OCI-LY7 (cell line): ENCODE measurements around the gene EIF3CL. TPM values are rescaled to one million over a fixed set of nuclear protein-coding genes. Genes with fewer than 3 reads are reported as not detected.
"Not testable (repeated sequence)": the region's sequence is repeated elsewhere in the genome, so short reads cannot be mapped to it uniquely, and the experiment has no call there.

Source experiments
- BruUV-seq: library from RNA; stranded (reverse); fragments of 400-500 nt; replicated peaks from 2 replicates; lab custom pipeline; 2021; lab: Mats Ljungman, UMichigan
- CTCF ChIA-PET: fragments of 300-600 bp; sonication (Branson Sonifier 250); formaldehyde crosslinking; loops from one replicate; lab custom pipeline; 2022; ENCODE audit warnings: antibody characterized with exemption; ENCODE audit not compliant: unreplicated experiment; lab: Charles Lee
- POLR2A ChIA-PET: fragments of 300-600 bp; sonication (Branson Sonifier 250); formaldehyde crosslinking; loops from one replicate; lab custom pipeline; 2022; ENCODE audit warnings: antibody characterized with exemption; lab: Charles Lee
- DNase-seq: peaks from one replicate; pipeline ENCODE4 v3.0.0-alpha.2; 2015; ENCODE audit warnings: low spot score
- H2AFZ ChIP-seq: fragments of 200-600 bp; sonication (generic), shearing (Covaris generic); 2 replicates; pipeline ENCODE4 v1.6.1; 2014; ENCODE audit warnings: mild to moderate bottlenecking, antibody characterized with exemption, low read length, moderate library complexity
- H3K27ac ChIP-seq: fragments of 200-600 bp; sonication (generic); 2 replicates; pipeline ENCODE4 v1.5.1; 2014; ENCODE audit warnings: mixed run types, low read depth, mild to moderate bottlenecking, moderate library complexity, low read length, inconsistent platforms; ENCODE audit not compliant: poor library complexity, severe bottlenecking
- H3K36me3 ChIP-seq: fragments of 200-600 bp; sonication (generic); 2 replicates; pipeline ENCODE4 v1.6.1; 2014; ENCODE audit warnings: mild to moderate bottlenecking, antibody characterized with exemption, low read length, moderate library complexity, mixed read lengths; ENCODE audit not compliant: insufficient read depth
- H3K4me1 ChIP-seq: fragments of 200-600 bp; sonication (generic); 2 replicates; pipeline ENCODE4 v1.5.1; 2014; ENCODE audit warnings: mild to moderate bottlenecking, low read length; ENCODE audit not compliant: insufficient read depth, poor library complexity, severe bottlenecking
- H3K4me2 ChIP-seq: fragments of 200-600 bp; sonication (generic); 2 replicates; pipeline ENCODE4 v1.6.1; 2014; ENCODE audit warnings: mild to moderate bottlenecking, low read length
- H3K4me3 ChIP-seq: fragments of 200-600 bp; sonication (generic); 2 replicates; pipeline ENCODE4 v1.5.1; 2014; ENCODE audit warnings: mild to moderate bottlenecking, low read depth, low read length; ENCODE audit not compliant: poor library complexity, severe bottlenecking
- H3K79me2 ChIP-seq: fragments of 200-600 bp; sonication (generic); 2 replicates; pipeline ENCODE4 v1.6.1; 2016; ENCODE audit warnings: low read depth, mild to moderate bottlenecking, low read length, moderate library complexity, mixed read lengths; ENCODE audit not compliant: insufficient read depth
- H3K9me2 ChIP-seq: fragments of 200-600 bp; sonication (generic); 2 replicates; pipeline ENCODE4 v1.6.1; 2016; ENCODE audit warnings: mild to moderate bottlenecking, low read length, mixed read lengths; ENCODE audit not compliant: insufficient read depth
- H3K9me3 ChIP-seq: fragments of 200-600 bp; sonication (generic); 2 replicates; pipeline ENCODE4 v1.6.1; 2014; ENCODE audit warnings: mild to moderate bottlenecking, mixed run types, low read length, mixed read lengths
- H4K20me1 ChIP-seq: fragments of 200-600 bp; sonication (generic); 2 replicates; pipeline ENCODE4 v1.6.1; 2014; ENCODE audit warnings: mild to moderate bottlenecking, antibody characterized with exemption, low read length, moderate library complexity, mixed read lengths; ENCODE audit not compliant: insufficient read depth
- intact Hi-C: fragments of 100-400 bp; cut with micrococcal nuclease; formaldehyde crosslinking; loops from one replicate; pipeline ENCODE4 v1.10.0; 2022; ENCODE audit not compliant: unreplicated experiment
- total RNA-seq, 2 experiments: library from RNA; depleted of rRNA in 1 of 2; stranded (reverse); fragments of >200 nt in 1 of 2; shearing (Covaris generic) in 1 of 2; gene quantifications; 2 replicates each; pipeline ENCODE4 v1.2.3, GENCODE V29; 2014 to 2022

The EIF3CL gene
- total RNA-seq, 2 experiments from 2014 or later, result 71.1 to 120 TPM

DNA sequence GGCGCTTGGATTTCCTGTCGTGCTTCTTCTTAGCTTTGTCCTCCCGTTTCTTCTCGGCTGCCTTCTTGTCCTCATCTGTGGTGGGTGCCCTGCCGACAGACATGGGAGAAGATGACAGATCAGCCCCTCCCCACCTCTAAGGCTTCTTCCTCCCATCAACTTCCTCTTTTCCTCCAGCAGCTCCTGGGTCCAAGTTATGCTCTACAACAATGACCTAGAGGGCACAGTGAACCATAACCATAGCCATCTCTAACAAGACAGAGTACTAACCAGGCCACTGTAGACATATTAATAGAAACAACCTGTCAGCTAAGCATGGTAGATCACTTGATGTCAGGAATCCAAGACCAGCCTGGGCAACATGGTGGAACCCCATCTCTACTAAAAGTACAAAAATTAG, 11.6 kb downstream of the EIF3CL start:
- H3K4me1 ChIP-seq, result not testable (repeated sequence)

GRCh38 chr16:28382177-28382867, 21.3 kb downstream of the EIF3CL start:
- DNase-seq, POLR2A ChIA-PET, H3K4me3 ChIP-seq, H3K27ac ChIP-seq, H4K20me1 ChIP-seq, H3K9me3 ChIP-seq, H3K79me2 ChIP-seq, H3K36me3 ChIP-seq, H2AFZ ChIP-seq, CTCF ChIA-PET, H3K4me2 ChIP-seq, H3K4me1 ChIP-seq, BruUV-seq, intact Hi-C loops, H3K9me2 ChIP-seq: not testable (repeated sequence)

More for the DNA sequence above, 11.6 kb downstream of the EIF3CL start:
- intact Hi-C loops, H3K79me2 ChIP-seq, H3K36me3 ChIP-seq, DNase-seq, H3K9me3 ChIP-seq, H3K9me2 ChIP-seq, H3K4me2 ChIP-seq, BruUV-seq, POLR2A ChIA-PET, H3K4me3 ChIP-seq, CTCF ChIA-PET, H2AFZ ChIP-seq, H3K27ac ChIP-seq, H4K20me1 ChIP-seq: not testable (repeated sequence)

DNA sequence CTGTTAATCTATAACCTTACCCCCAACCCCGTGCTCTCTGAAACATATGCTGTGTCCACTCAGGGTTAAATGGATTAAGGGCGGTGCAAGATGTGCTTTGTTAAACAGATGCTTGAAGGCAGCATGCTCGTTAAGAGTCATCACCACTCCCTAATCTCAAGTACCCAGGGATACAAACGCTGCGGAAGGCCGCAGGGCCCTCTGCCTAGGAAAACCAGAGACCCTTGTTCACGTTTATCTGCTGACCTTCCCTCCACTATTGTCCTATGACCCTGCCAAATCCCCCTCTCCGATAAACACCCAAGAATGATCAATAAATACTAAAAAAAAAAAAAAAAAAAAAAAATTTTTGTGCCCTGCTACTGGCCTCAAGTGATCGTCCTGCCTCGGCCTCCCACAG, 25.8 kb downstream of the EIF3CL start:
- H3K36me3 ChIP-seq, POLR2A ChIA-PET, H3K27ac ChIP-seq, H3K4me1 ChIP-seq, H4K20me1 ChIP-seq, H3K9me3 ChIP-seq, DNase-seq, CTCF ChIA-PET, H3K79me2 ChIP-seq, intact Hi-C loops, H3K4me3 ChIP-seq, H3K4me2 ChIP-seq, H2AFZ ChIP-seq, BruUV-seq, H3K9me2 ChIP-seq: not testable (repeated sequence)

- POLR2A ChIA-PET, H4K20me1 ChIP-seq, H3K27ac ChIP-seq, BruUV-seq, H3K4me3 ChIP-seq, DNase-seq, CTCF ChIA-PET, H3K9me3 ChIP-seq, H2AFZ ChIP-seq, H3K36me3 ChIP-seq, H3K9me2 ChIP-seq, intact Hi-C loops, H3K79me2 ChIP-seq, H3K4me1 ChIP-seq, H3K4me2 ChIP-seq: not testable (repeated sequence)
Measured at GRCh38 chr16:28377108-28377625, 26.5 kb downstream of the EIF3CL start.

GRCh38 chr16:28375115-28375514, 28.5 kb downstream of the EIF3CL start:
- H4K20me1 ChIP-seq, intact Hi-C loops, H3K9me3 ChIP-seq, H3K4me3 ChIP-seq, POLR2A ChIA-PET, H3K36me3 ChIP-seq, DNase-seq, H3K27ac ChIP-seq, H3K79me2 ChIP-seq, H3K9me2 ChIP-seq, BruUV-seq, H3K4me1 ChIP-seq, CTCF ChIA-PET, H2AFZ ChIP-seq, H3K4me2 ChIP-seq: not testable (repeated sequence)

DNA sequence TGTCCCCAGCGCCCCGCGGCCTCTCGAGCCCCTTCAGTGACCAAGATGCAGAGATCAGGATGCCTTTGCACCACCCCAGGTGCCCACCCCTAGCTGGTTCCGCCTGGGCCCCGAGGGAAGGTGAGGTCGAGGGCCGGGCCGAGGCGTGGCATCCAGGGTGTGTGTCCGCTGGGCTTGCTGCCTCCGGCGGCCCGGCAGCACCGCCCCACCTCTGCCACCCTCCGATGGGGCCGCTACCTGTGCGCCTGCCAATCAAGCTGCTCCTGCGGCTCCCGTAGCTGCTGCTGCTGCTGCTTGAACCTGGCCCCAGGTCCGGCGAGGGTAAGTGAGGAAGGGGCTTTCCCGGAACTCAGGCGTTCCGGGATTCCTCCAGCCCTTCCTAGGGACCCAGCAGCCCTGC, 29.4 kb downstream of the EIF3CL start:
- BruUV-seq, intact Hi-C loops, H3K4me3 ChIP-seq, H3K27ac ChIP-seq, H3K9me2 ChIP-seq, H3K79me2 ChIP-seq, DNase-seq, CTCF ChIA-PET, H4K20me1 ChIP-seq, H3K4me1 ChIP-seq, H3K9me3 ChIP-seq, H3K4me2 ChIP-seq, H3K36me3 ChIP-seq, H2AFZ ChIP-seq, POLR2A ChIA-PET: not testable (repeated sequence)
